CD4-positive, alpha-beta T cell treated with Interleukin-15 for 1 hour (primary cell): ENCODE data around the gene ALKBH4.
A peak's percentile ranks its signal among the peaks of the same experiment; 100 is the strongest.
"Not testable (repeated sequence)": the region's sequence is repeated elsewhere in the genome, so short reads cannot be mapped to it uniquely, and the experiment has no call there.

Source experiments
- DNase-seq: peaks from one replicate; pipeline ENCODE4 v3.0.0-alpha.2; 2020

The ALKBH4 gene

DNA sequence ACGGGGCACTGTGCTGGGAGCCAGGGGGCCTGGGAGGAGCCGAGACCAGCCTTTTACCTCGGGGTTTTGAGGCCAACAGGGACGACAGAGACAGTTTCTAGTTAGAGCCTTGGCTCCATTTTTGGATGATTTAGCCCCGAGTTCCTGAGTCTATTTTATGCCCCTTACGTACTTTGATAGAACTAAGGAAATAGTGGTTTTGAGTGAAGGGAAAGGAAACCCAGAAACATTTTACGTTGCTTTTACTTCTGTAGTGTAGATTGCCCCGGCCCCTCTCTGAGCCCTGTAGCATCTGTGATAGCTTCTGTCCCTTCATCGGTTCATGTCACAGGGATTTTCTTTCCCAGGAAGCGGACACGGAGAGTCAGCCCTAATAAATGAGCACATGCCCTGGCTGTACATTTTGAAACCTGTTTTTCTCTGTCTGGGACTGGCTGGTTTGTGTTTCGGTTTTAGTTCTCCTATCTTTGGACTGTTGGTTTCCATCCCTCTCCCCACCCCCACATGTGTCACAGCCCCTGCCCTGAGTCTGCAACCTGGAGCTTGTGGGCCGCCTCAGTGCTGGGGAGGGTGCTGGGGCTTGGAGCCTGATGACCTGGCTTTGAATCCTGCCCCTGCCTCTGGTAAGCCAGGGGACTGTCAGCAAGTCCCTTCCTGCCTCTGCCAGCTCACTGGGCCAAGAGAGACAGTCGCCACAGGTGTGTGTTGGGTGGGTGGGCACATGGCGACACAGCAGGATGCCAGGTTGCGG, 38.2 kb downstream of the ALKBH4 start:
- DNase-seq, result peak; percentile 85

DNA sequence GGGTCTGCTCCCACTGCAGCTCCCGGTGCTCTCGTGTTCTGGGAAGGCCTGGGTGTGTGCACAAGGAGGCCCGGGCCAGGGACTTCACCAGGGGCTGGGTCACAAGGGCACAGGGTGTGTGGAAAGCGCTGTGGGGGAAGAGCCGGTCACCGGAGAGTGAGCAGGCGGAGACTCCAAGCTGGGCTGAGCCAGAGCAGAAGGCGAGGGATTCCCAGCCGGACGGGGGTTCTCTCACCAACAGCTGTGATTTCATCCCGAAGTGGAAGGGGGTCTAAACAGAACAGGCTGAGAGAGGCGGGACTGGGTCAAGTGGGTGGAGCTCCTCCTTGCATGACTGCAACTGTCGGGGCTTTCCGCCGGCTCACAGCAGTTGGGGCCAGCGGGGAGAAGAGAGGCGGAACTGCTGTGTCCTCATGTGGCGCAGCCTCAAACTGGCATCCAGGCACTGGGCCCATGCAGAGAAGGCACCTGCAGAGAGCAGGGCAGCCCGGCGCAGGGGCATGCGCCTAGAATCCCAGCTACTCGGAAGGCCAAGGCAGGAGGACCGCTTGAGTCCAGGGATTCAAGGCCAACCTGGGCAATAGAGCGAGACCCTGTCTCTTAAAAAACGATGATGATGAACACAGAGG, 38.9 kb downstream of the ALKBH4 start:
- peak; percentile 94 for DNase-seq

DNA sequence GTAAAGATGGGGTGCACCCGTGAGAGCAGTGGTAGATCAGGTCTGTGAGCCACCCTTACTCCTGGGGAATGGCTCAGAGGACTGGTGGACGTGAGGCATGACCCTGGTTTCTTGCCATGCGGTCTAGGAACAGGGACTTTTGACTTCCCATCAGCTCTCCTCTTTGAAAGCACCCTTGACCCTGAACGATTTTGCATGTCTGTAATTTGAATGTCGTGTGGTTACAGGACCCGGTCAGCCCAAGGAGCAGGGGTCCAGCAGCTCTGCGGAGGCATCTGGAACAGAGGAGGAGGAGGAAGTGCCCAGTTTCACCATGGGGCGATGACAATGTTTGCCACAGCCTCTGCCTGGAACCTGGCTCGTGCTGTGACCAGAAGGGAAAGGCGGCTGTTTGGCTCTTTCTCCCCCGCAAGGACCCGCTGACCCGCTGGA, 39.9 kb downstream of the ALKBH4 start:
- DNase-seq, result peak; percentile 36

DNA sequence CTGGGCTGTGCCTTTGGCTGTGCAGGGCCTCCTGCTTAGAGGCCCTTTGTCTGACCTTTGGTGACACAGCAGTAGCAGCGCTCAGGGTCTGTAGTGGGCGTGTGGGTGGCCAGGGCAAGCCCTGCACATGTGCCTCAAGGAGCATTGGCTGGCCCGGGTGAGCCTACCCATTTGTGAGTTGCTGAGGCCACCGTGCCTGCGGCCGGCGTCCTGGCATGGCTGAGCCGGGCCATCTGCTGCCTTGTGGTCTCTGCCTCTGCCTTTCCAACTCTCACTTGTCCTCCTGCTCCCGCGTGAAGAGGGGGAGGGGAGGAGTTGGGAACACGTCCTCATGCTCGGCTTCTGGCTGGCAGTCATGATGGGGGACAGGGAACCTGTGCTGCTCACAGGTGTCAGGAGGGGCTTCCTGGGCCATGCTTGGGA, 40.5 kb downstream of the ALKBH4 start:
- DNase-seq, result no peak

DNA sequence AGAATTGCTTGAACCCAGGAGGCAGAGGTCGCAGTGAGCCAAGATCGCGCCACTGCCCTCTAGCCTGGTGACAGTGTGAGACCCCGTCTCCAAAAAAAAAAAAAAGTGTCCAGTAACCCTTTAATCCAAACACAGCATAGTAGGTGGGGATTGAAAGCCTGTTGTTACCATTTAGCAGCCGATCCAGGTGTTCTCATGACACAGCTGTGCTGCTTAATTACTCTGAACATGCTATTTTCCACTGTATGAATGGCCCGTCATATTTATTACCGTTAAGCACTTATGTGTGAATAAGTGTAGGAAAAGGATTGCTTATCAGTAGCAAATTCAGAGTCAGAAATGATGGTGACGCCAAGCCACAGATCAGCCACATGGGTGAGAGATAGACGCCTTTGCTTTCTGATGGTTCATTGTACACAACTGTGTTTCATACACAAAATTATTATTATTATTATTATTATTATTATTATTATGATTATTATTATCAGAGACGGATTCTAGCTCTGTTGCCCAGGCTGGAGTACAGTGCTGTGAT, 42.9 kb downstream of the ALKBH4 start:
- no peak for DNase-seq

DNA sequence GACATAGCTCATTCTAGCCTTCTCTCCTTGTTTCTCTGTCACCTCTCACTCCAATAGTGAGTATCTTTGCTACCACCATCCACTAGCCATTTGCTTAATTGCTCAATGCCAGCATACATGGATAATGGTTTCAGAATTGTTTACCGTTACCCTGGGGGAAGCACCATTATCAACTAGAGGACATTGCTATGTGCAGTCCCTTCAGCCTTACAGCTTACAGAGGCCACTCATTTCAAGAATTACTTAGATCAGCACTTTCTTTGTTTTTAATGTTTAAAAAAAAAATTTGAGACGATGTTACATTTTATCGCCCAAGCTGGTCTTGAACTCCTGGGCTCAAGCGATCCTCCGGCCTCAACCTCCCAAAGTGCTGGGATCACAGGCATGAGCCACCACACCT, 46.1 kb downstream of the ALKBH4 start:
- no peak for DNase-seq

DNA sequence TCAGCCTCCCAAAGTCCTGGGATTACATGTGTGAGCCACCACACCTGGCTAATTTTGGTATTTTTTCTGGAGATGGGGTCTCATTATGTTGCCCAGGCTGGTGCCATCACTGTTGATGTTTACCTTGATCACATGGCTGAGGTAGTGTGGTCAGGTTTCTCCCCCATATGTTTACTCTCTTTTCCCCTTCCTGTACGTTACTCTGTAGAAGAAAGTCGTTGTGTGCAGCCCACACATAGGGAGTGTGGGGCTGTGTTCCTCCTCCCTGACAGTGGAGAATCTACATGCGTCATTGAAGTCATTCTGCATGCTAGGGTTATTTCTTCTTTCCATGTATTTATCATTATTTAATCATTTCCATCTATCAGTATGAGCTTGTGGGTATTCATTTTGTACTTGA, 47.6 kb downstream of the ALKBH4 start:
- peak; percentile 35 for DNase-seq

DNA sequence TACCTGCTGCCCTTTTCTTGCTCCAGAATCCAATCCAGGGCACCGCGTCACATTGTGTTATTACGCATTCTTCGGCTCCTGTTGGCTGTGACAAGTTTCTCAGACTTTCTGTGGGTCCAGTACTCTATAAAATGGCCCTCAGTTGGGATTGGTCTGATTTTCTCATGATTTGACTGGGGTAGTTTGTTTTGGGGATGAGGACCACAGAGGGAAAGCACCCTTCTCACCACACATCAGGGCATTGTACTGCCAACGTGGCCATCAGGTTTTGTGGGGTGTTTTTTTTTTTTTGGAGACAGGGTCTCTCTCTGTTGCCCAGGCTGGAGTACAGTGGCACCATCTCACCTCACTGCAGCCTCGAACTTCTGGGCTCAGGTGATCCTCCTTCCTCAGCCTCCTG, 48.3 kb downstream of the ALKBH4 start:
- no peak for DNase-seq

DNA sequence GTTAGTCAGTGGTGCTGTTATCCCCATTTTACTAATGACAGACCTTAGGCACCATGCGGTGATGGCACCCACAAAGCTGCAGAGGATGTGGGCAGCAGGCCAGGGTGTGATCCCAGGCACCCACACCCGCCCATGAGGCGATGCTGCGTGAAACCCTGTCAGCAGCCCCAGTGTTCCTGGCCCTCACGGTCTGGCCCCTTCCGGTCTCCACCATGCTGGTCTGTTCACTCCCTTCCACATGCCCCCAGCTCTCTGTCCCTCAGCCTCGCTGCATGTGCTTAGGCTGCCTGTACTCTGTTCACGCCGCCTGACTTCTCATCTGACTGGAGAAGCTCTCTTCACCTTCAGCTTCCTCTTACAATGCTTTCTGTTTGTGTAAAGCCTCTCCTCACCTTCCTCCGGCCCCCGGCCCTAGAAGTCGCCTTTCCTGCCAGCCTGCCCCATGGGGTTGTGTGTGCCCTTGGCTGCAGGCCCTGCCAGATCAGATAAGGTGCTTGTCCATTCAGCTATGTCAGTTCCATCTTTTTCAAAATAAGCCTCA, 48.9 kb downstream of the ALKBH4 start:
- peak; percentile 63 for DNase-seq

DNA sequence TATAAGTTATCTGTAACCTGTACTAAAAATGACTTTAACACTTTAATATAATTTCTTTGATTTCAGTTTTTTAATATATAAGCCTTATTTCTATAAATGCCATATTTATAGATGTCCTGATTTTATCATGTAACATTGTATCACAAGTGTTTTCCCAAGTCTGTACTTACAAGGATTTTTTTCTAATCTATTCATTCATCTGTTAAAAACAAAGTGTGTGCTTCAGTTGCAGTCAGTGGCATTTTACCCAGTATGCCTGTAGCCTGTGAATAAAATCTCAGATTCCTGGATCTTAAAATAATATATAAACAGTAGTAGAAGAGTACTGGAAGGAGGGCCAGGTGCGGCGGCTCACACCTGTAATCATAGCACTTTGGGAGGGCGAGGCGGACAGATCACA, 51.1 kb downstream of the ALKBH4 start:
- DNase-seq, result no peak

DNA sequence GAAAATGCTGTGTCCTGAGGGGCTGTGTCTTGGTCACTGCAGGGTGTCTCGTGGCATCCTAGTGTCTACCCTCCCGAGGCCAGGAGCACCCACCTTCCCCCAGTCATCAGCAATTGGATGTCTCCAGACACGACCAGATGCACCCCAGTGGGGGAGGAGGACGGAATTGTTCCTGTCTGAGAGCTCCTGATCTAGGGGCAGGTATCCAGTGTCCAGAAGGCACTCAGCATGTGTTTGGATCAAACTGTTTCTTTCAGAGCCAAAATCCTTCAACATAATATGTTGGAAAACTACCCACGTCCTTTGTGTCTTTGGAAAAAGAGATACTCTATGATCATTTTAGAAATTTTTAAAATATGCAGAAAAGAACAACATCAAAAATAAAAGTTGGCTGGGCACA, 51.6 kb downstream of the ALKBH4 start:
- DNase-seq, result no peak

DNA sequence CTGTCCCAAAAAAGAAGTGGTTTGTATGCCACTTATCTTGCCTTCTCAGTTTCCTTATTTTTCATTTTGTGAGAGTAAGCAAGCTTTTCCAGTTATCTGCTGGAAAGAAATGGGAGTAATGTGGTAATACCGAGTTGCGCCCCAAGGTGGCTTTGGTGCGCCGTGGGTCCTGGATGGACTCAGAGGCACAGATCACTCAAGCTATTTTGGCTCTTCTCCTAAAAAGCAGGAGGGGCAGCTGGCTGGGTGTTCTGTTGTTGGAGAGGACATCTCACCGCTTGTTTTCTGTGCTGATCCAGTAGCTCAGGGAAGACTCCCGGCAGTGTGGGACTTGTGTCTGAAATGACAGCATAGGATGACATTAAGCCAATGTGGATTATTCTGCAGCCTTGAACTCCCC, 52.1 kb downstream of the ALKBH4 start:
- peak; percentile 47 for DNase-seq

DNA sequence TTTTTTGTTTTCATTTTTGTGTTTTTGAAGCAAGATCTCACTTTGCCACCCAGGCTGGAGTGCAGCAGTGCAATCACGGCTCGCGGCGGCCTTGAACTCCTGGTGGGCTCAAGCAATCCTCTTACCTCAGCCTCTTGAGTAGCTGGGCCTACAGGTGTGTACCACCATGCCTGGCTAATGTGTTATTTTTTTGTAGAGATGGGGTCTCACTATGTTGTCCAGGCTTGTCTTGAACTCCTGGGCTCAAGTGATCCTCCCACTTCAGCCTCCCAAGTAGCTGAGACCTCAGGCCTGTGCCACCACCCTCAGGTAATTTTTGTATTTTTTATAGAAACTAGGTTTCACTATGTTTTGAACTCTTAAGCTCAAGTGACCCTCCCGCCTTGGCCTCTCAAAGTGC, 53.7 kb downstream of the ALKBH4 start:
- DNase-seq, result no peak

DNA sequence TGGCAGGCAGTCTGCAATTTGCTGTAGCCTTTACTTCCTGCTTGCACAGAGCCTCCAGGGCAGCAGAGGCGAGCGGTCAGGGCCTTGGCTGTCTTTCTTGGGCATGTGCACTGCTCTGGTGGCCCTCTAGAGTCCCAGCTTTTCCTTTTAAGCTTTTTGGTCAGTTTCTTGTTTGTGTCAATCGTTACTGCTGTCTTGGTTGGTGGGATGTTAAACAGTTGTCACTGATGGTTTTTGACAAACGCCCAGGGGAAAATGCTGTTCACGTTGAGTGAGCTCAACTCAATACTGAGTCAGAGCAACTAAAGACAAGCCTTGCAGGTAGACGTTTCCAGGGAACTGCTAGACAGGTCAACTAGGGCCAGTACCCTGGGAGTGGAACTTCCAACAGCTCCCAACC, 54.5 kb downstream of the ALKBH4 start:
- DNase-seq, result no peak

DNA sequence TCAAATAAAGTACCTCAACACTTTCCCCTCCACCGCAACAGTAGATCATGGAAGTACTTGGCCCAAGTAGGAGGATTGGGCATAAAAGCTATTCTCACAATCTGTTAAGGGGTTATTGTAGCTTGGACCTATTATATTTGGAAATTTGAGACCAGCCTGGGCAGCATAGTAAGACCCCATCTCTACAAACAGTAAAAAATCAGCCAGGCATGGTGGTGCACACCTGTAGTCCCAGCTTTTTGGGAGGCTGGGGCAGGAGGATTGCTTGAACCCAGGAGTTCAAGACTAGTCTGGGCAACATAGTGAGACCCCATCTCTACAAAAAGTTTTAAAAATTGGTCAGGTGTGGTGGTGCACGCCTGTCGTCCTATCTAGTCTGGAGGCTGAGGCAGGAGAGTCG, 55.3 kb downstream of the ALKBH4 start:
- no peak for DNase-seq

DNA sequence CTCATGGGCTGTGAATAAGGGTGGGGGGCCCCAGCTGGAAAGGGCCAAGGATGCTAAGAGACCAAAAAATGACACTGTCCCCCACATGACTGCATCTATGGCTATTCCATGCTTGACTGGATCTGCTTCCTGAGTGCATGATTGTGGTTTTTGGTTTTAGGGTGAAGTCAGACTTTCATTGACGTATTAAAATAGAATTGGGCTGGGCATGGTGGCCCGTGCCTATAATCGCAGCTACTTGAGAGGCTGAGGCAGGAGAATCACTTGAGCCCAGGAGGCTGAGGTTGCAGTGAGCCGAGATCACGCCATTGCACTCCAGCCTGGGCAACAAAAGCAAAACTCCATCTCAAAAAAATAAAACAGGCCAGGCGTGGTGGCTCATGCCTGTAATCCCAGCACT, 56.1 kb downstream of the ALKBH4 start:
- not testable (repeated sequence) for DNase-seq

DNA sequence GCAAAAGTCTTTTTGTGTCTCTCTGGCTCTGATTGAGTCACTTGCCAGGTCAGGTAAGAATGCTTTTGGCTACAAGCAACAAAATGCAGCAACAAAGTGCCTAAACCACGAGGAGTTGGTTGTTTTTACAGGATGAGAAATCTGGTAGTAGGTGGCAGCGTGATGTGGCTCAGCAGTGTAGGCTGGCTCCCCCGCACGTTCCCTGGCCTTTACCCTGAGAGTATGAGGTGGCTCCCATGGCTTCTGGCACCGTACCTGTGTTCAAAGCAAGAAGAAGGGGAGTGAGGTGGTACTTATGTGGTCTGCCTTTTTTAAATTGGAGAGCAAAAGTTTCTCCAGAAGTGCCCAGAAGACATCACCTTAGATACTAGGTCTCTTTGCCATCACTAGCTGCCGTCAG, 56.8 kb downstream of the ALKBH4 start:
- no peak for DNase-seq
